PC-9 (cell line): ENCODE results near the gene KCNMB1. TPM values are rescaled to one million over a fixed set of nuclear protein-coding genes. Genes with fewer than 3 reads are reported as not detected.

Source experiments
- BruUV-seq: library from RNA; stranded (reverse); fragments of 400-500 nt; replicated peaks from 2 replicates; lab custom pipeline; 2021; lab: Mats Ljungman, UMichigan
- CTCF ChIA-PET: fragments of 300-600 bp; sonication (Branson Sonifier 250); formaldehyde crosslinking; loops from one replicate; lab custom pipeline; 2022; ENCODE audit warnings: antibody characterized with exemption; lab: Charles Lee
- POLR2A ChIA-PET: fragments of 300-600 bp; sonication (Branson Sonifier 250); formaldehyde crosslinking; loops from one replicate; lab custom pipeline; 2022; ENCODE audit warnings: antibody characterized with exemption; ENCODE audit not compliant: unreplicated experiment; lab: Charles Lee
- DNase-seq, 2 experiments: peaks; one replicate each; pipeline versions ENCODE4 v3.0.0 to v3.0.0-alpha.2; 2015 to 2022; ENCODE audit warnings: mixed read lengths in 1 of 2
- H2AFZ ChIP-seq: fragments of 200-600 bp; sonication (generic); 2 replicates; pipeline ENCODE4 v1.8.1; 2017; ENCODE audit warnings: antibody characterized with exemption
- H3F3A ChIP-seq: fragments of 200-600 bp; sonication (generic); 2 replicates; pipeline ENCODE4 v1.8.1; 2017; ENCODE audit warnings: antibody characterized with exemption, mild to moderate bottlenecking, low read depth; ENCODE audit not compliant: insufficient read depth
- H3K27ac ChIP-seq: fragments of 200-600 bp; sonication (generic); 2 replicates; pipeline ENCODE4 v1.6.1; 2016; ENCODE audit warnings: mixed run types
- H3K27me3 ChIP-seq: fragments of 200-600 bp; sonication (generic); 2 replicates; pipeline ENCODE4 v1.6.1; 2016; ENCODE audit warnings: low read depth, mixed run types; ENCODE audit not compliant: insufficient read depth
- H3K36me3 ChIP-seq: fragments of 200-600 bp; sonication (generic); 2 replicates; pipeline ENCODE4 v1.6.1; 2016; ENCODE audit warnings: low read depth, mixed run types
- H3K4me1 ChIP-seq: fragments of 200-600 bp; sonication (generic); replicated peaks from 2 replicates; pipeline ENCODE4 v1.6.1; 2016; ENCODE audit warnings: mixed run types; ENCODE audit not compliant: insufficient read depth
- H3K4me2 ChIP-seq: fragments of 200-600 bp; sonication (generic); 2 replicates; pipeline ENCODE4 v1.6.1; 2017; ENCODE audit warnings: mixed run types
- H3K4me3 ChIP-seq: fragments of 200-600 bp; sonication (generic); 2 replicates; pipeline ENCODE4 v1.6.1; 2016; ENCODE audit warnings: mixed run types
- H3K79me2 ChIP-seq: fragments of 200-600 bp; sonication (generic); 2 replicates; pipeline ENCODE4 v1.6.1; 2017; ENCODE audit warnings: low read depth, mixed run types
- H3K9me2 ChIP-seq: fragments of 200-600 bp; sonication (generic); 2 replicates; pipeline ENCODE4 v1.8.1; 2017; ENCODE audit warnings: mild to moderate bottlenecking; ENCODE audit not compliant: insufficient read depth
- H3K9me3 ChIP-seq: fragments of 200-600 bp; sonication (generic); 2 replicates; pipeline ENCODE4 v1.8.1; 2016; ENCODE audit warnings: low read depth; ENCODE audit not compliant: insufficient read depth
- H4K20me1 ChIP-seq: fragments of 200-600 bp; sonication (generic); 2 replicates; pipeline ENCODE4 v1.8.1; 2017; ENCODE audit not compliant: insufficient read depth
- EZH2 ChIP-seq: fragments of 200-600 bp; sonication (generic); IDR thresholded peaks from 2 replicates; pipeline ENCODE4 v1.8.0; 2017; ENCODE audit warnings: antibody characterized with exemption, low read depth
- intact Hi-C: fragments of 100-400 bp; cut with micrococcal nuclease; formaldehyde crosslinking; loops from one replicate; pipeline ENCODE4 v1.10.0; 2022; ENCODE audit not compliant: unreplicated experiment
- total RNA-seq: library from RNA; stranded (reverse); gene quantifications from 2 replicates; pipeline ENCODE4 v1.2.3, GENCODE V29; 2021
- TF ChIP-seq, protein P1 (sequence below): fragments of 200-600 bp; sonication (generic); conservative IDR thresholded peaks from 2 replicates; pipeline ENCODE4 v1.6.1; 2017; ENCODE audit warnings: mixed run types, antibody characterized with exemption, mild to moderate bottlenecking, moderate library complexity

Gene KCNMB1
- total RNA-seq, 1 experiment from 2014 or later = not detected

GRCh38 chr5:170347022-170347567, 42.1 kb downstream of the KCNMB1 start:
- intact Hi-C loops = no loop called here
- no TSS peak for BruUV-seq
- Histone ChIP-seq H3K79me2 (no peaks in the 10 kb centered on the region), H3K4me3 (no peak overlapping the region), H3F3A (no peaks in the 10 kb centered on the region), H3K4me2 (no peak overlapping the region), H3K4me1 (no peaks in the 10 kb centered on the region), H3K36me3 (no peaks in the 10 kb centered on the region), H3K27ac (no peak overlapping the region), H3K9me3 (no peaks in the 10 kb centered on the region), H3K27me3 (peaks cover 44% of the 10 kb centered on the region), H4K20me1 (no peaks in the 10 kb centered on the region), H3K9me2 (no peaks in the 10 kb centered on the region), H2AFZ (no peak overlapping the region)
- TF ChIP-seq EZH2 = no peak
- TF ChIP-seq, protein P1, sequence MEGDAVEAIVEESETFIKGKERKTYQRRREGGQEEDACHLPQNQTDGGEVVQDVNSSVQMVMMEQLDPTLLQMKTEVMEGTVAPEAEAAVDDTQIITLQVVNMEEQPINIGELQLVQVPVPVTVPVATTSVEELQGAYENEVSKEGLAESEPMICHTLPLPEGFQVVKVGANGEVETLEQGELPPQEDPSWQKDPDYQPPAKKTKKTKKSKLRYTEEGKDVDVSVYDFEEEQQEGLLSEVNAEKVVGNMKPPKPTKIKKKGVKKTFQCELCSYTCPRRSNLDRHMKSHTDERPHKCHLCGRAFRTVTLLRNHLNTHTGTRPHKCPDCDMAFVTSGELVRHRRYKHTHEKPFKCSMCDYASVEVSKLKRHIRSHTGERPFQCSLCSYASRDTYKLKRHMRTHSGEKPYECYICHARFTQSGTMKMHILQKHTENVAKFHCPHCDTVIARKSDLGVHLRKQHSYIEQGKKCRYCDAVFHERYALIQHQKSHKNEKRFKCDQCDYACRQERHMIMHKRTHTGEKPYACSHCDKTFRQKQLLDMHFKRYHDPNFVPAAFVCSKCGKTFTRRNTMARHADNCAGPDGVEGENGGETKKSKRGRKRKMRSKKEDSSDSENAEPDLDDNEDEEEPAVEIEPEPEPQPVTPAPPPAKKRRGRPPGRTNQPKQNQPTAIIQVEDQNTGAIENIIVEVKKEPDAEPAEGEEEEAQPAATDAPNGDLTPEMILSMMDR = no peak
- ChIA-PET POLR2A (interaction anchor here (0.6 kb wide), 1 partner anchor 376 kb away, joined by 9 read pairs; no protein-coding TSS in a partner anchor), CTCF (no interaction called here)
- DNase-seq = no peak

- Histone ChIP-seq H3K27ac (no peak overlapping the region), H3K9me2 (no peaks in the 10 kb centered on the region), H3K27me3 (peaks cover 34% of the 10 kb centered on the region), H3K9me3 (no peaks in the 10 kb centered on the region), H3K4me1 (no peaks in the 10 kb centered on the region), H2AFZ (no peak overlapping the region), H3K79me2 (no peaks in the 10 kb centered on the region), H4K20me1 (no peaks in the 10 kb centered on the region), H3K36me3 (no peaks in the 10 kb centered on the region), H3K4me3 (no peak overlapping the region), H3F3A (no peaks in the 10 kb centered on the region), H3K4me2 (no peak overlapping the region)
- ChIA-PET CTCF (no interaction called here), POLR2A (no interaction called here)
- DNase-seq = no peak
- no TSS peak for BruUV-seq
- TF ChIP-seq, protein P1 = no peak
- TF ChIP-seq EZH2 = no peak
- intact Hi-C loops = no loop called here
Observed at GRCh38 chr5:170345971-170346370, 43.2 kb downstream of the KCNMB1 start.

- CTCF ChIA-PET = no interaction called here
- BruUV-seq = no TSS peak
Observed at GRCh38 chr5:170343177-170343576, 46.0 kb downstream of the KCNMB1 start.

More at GRCh38 chr5:170343177-170343576, 46.0 kb downstream of the KCNMB1 start:
- intact Hi-C loops = no loop called here
- Histone ChIP-seq H3K4me2 (no peak overlapping the region), H3K9me2 (no peaks in the 10 kb centered on the region), H3K4me1 (no peaks in the 10 kb centered on the region), H2AFZ (no peak overlapping the region), H3K36me3 (no peaks in the 10 kb centered on the region), H3K27me3 (peaks cover 15% of the 10 kb centered on the region), H4K20me1 (no peaks in the 10 kb centered on the region), H3K4me3 (no peak overlapping the region), H3K79me2 (no peaks in the 10 kb centered on the region), H3F3A (no peaks in the 10 kb centered on the region), H3K9me3 (no peaks in the 10 kb centered on the region), H3K27ac (no peak overlapping the region)
- TF ChIP-seq, protein P1 = no peak
- TF ChIP-seq EZH2 = no peak
- POLR2A ChIA-PET = no interaction called here
- no peak for DNase-seq
